ENCODE measurements around the gene HIBADH.

The HIBADH gene

DNA sequence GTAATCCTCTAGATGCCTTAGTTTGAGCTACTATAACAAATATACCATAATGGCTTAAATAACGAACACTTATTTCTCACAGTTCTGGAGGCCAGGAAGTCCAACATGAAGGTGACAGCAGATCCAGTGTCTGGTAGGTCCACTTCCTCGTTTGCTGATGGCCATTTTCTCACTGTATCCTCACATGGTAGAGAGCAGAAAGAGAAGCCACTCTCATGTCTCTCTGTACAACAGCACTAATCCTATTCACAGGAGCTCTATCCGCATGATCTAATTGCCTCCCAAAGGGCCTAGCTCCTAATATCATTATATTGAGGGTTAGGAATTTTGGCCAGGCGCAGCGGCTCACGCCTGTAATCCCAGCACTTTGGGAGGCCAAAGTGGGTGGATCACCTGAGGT, 10.2 kb downstream of the HIBADH start:
- TF ChIP-seq TCF7L2 (IDR thresholded peaks at IDR 0.05; ENCODE audit: borderline replicate concordance, low read depth, low read length) = no peak
- TF ChIP-seq ZNF654 (tag by site-specific recombination; IDR thresholded peaks at IDR 0.05; ENCODE audit: low read depth) = no peak
- no peak for TF ChIP-seq ZNF747 (tag by site-specific recombination; IDR thresholded peaks at IDR 0.05)
- TF ChIP-seq OSR2 (tag by site-specific recombination; IDR thresholded peaks at IDR 0.05) = no peak
- TF ChIP-seq ZNF19 (tag by site-specific recombination; IDR thresholded peaks at IDR 0.05; ENCODE audit: low read depth) = no peak
- TF ChIP-seq TSHZ1 (tag by site-specific recombination; IDR thresholded peaks at IDR 0.05; ENCODE audit: borderline replicate concordance) = no peak
- no peak for TF ChIP-seq ZNF473 (tag by site-specific recombination; IDR thresholded peaks at IDR 0.05)
- TF ChIP-seq ZNF639 (tag by site-specific recombination; IDR thresholded peaks at IDR 0.05) = no peak
- no peak for TF ChIP-seq ZNF549 (tag by site-specific recombination; IDR thresholded peaks at IDR 0.05)
- TF ChIP-seq ZNF560 (tag by site-specific recombination; IDR thresholded peaks at IDR 0.05; ENCODE audit: borderline replicate concordance) = no peak
- no peak for TF ChIP-seq MYNN (tag by site-specific recombination; IDR thresholded peaks at IDR 0.05; ENCODE audit: borderline replicate concordance)

GRCh38 chr7:27651702-27652101, 11.0 kb downstream of the HIBADH start:
- POLR2A ChIA-PET = no interaction called here
- no peaks in the 10 kb centered on the region; the same call in 1 of the 2 replicates for H3K4me1 ChIP-seq (ENCODE audit: control insufficient read depth, insufficient read depth, low read length)
- H3K9me3 ChIP-seq (ENCODE audit: control insufficient read depth, insufficient read depth, low read depth, low read length) = no peaks in the 10 kb centered on the region
- peaks cover 4 to 15% of the 10 kb centered on the region in 2 experiments for H3K36me3 ChIP-seq (ENCODE audit: control insufficient read depth in 2 of 2, insufficient read depth in 1 of 2, low read length in 2 of 2)
- CTCF ChIA-PET = interaction anchor here (0.9 to 1.4 kb wide), 2 partner anchors 10 to 123 kb away, joined by 4 read pairs; no protein-coding TSS in a partner anchor
- no peak overlapping the region for H3K4me3 ChIP-seq (ENCODE audit: low read depth, low read length)
- no peak overlapping the region for H3K27ac ChIP-seq (ENCODE audit: extremely low read depth, low read depth, low read length)
- TF ChIP-seq ZBTB44 (tag by site-specific recombination; IDR thresholded peaks at IDR 0.05) = no peak
- TF ChIP-seq ZNF416 (tag by site-specific recombination; IDR thresholded peaks at IDR 0.05) = no peak
- TF ChIP-seq ZNF324 (tag by site-specific recombination; IDR thresholded peaks at IDR 0.05) = no peak
- no peak for TF ChIP-seq TRIM28 (IDR thresholded peaks at IDR 0.05; ENCODE audit: borderline replicate concordance, low read length)
- no peak for TF ChIP-seq BCL11A (tag by site-specific recombination; IDR thresholded peaks at IDR 0.05; ENCODE audit: low read depth)
- no peak for TF ChIP-seq HOXC10 (CRISPR knock-in tag; IDR thresholded peaks at IDR 0.05)
- TF ChIP-seq, protein P1, sequence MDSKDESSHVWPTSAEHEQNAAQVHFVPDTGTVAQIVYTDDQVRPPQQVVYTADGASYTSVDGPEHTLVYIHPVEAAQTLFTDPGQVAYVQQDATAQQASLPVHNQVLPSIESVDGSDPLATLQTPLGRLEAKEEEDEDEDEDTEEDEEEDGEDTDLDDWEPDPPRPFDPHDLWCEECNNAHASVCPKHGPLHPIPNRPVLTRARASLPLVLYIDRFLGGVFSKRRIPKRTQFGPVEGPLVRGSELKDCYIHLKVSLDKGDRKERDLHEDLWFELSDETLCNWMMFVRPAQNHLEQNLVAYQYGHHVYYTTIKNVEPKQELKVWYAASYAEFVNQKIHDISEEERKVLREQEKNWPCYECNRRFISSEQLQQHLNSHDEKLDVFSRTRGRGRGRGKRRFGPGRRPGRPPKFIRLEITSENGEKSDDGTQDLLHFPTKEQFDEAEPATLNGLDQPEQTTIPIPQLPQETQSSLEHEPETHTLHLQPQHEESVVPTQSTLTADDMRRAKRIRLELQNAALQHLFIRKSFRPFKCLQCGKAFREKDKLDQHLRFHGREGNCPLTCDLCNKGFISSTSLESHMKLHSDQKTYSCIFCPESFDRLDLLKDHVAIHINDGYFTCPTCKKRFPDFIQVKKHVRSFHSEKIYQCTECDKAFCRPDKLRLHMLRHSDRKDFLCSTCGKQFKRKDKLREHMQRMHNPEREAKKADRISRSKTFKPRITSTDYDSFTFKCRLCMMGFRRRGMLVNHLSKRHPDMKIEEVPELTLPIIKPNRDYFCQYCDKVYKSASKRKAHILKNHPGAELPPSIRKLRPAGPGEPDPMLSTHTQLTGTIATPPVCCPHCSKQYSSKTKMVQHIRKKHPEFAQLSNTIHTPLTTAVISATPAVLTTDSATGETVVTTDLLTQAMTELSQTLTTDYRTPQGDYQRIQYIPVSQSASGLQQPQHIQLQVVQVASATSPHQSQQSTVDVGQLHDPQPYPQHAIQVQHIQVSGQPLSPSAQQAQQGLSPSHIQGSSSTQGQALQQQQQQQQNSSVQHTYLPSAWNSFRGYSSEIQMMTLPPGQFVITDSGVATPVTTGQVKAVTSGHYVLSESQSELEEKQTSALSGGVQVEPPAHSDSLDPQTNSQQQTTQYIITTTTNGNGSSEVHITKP (tag by site-specific recombination; IDR thresholded peaks at IDR 0.05) = no peak
- TF ChIP-seq GLI4 (tag by site-specific recombination; IDR thresholded peaks at IDR 0.05) = no peak
- TF ChIP-seq ZBTB7A (tag by site-specific recombination; IDR thresholded peaks at IDR 0.05; ENCODE audit: low read depth) = no peak
- TF ChIP-seq, protein P2, sequence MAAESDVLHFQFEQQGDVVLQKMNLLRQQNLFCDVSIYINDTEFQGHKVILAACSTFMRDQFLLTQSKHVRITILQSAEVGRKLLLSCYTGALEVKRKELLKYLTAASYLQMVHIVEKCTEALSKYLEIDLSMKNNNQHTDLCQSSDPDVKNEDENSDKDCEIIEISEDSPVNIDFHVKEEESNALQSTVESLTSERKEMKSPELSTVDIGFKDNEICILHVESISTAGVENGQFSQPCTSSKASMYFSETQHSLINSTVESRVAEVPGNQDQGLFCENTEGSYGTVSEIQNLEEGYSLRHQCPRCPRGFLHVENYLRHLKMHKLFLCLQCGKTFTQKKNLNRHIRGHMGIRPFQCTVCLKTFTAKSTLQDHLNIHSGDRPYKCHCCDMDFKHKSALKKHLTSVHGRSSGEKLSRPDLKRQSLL (tag by site-specific recombination; IDR thresholded peaks at IDR 0.05) = no peak
- no peak for TF ChIP-seq RBAK (tag by site-specific recombination; IDR thresholded peaks at IDR 0.05)

More for the DNA sequence above, 10.2 kb downstream of the HIBADH start:
- Histone ChIP-seq H3K27ac (ENCODE audit: extremely low read depth, low read depth, low read length) (no peak overlapping the region), H3K36me3 (ENCODE audit: control insufficient read depth in 2 of 2, insufficient read depth in 1 of 2, low read length in 2 of 2) (peaks cover 4 to 14% of the 10 kb centered on the region in 2 experiments; a peak in 2 of 3 replicates), H3K4me1 (ENCODE audit: control insufficient read depth, insufficient read depth, low read length) (peaks cover 4% of the 10 kb centered on the region; the same call in 1 of the 2 replicates), H3K4me3 (ENCODE audit: low read depth, low read length) (no peak overlapping the region), H3K9me3 (ENCODE audit: control insufficient read depth, insufficient read depth, low read depth, low read length) (no peaks in the 10 kb centered on the region)
- ChIA-PET CTCF (interaction anchor here (0.7 to 1.4 kb wide), 2 partner anchors 46 to 122 kb away, joined by 4 read pairs; no protein-coding TSS in a partner anchor), POLR2A (interaction anchor here (1.3 kb wide), 1 partner anchor 10 kb away, joined by 3 read pairs; the partner anchor contains the start of gene HIBADH)

Data from HEK293 (cell line).